Measurements from ENCODE around the gene TEX50.
"Not testable (repeated sequence)": the region's sequence is repeated elsewhere in the genome, so short reads cannot be mapped to it uniquely, and the experiment has no call there.

The TEX50 gene
- 0 reads per million in 2 donors for total RNA-seq

DNA sequence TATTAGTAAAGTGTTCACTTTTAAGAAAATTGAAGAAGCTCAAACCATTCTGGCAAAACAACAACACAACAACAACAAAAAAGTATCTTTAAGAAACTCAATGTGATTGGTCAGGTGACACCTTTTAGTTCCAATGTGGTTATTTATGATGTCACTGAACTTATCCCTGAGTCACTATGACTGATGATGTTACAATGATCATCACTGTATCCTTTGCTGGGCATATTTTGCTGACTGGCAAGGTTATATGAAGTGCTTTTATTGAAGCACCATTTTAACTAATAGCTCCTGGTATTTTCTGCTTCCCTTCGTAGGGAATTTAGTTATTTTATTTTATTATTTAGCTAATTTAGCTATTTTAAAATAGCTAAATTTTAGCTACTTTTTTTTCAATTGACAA, at the start of gene TEX50:
Gene TEX50, plus strand, starts transcription at position 223 of the 400 bp plus-strand sequence. CDS start 184 bp downstream, outside the sequence.
- DNase-seq = no peak

DNA sequence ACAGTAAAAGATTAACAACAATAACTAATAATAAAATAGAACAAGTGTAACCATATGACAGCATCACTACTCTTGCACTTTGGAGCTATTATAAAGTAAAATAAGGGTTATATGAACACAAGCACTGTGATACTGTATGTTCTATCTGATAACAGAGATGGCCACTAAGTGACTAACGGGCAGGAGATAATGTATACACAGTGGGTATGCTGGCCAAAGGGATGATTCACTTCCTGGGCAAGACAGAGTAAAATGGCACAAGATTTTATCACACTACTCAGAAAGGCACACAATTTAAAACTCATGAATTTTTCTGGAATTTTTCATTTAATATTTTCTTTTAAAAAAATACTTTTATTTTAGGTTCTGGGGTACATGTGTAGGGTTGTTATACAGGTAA, 44.6 kb upstream of the TEX50 start:
- DNase-seq = no peak

DNA sequence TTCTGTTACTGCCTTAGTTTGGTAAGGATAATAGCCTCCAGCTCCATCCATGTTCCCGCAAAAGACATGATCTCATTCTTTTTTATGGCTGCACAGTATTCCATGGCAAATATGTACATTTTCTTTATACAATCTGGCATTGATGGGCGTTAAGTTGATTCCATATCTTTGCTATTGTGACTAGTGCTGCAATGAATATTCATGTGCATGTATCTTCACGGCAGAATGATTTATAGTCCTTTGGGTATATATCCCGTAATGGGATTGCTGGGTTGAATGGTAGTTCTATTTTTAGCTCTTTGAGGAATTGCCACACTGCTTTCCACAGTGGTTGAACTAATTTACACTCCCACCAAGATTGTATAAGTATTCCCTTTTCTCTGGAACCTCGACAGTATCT, 44.0 kb upstream of the TEX50 start:
- not testable (repeated sequence) for DNase-seq

- no peak for DNase-seq
Observed at GRCh38 chr1:173596097-173596825, 38.9 kb upstream of the TEX50 start.

- no peak for DNase-seq
Observed at GRCh38 chr1:173601588-173601987, 33.5 kb upstream of the TEX50 start.

DNA sequence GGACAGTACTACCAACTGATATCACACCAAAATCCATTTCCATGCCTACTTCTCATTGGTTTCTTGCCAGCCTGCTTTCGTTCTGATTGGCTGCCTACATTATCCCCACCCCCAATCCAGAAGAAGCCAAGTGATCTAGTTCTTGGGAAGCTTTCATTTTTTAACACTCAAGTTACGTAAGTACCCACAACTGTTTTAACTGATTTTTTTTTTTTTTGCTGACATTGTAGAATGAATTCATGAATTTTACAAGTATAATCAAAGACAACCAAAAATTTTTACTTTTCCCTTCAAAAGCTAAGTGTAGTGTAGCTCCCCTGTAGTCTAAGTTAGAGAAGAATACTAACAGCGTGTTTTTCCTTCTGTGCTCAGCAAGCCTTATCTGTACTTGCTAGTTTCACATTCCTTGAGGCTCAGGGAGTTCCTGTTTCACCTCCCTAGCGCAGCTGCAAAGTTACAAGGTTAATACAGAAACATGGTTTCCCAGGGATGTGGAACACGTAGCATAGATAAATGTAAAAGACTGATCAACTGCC, 32.0 kb upstream of the TEX50 start, which contains the start of gene SLC9C2:
Gene SLC9C2, minus strand, starts transcription at position 17 of the 536 bp plus-strand sequence. CDS start 1,296 bp downstream, outside the sequence.
- DNase-seq = no peak

- no peak for DNase-seq
Observed at GRCh38 chr1:173608503-173609216, 26.5 kb upstream of the TEX50 start.

GRCh38 chr1:173613086-173613485, 22.1 kb upstream of the TEX50 start:
- not testable (repeated sequence) for DNase-seq

DNA sequence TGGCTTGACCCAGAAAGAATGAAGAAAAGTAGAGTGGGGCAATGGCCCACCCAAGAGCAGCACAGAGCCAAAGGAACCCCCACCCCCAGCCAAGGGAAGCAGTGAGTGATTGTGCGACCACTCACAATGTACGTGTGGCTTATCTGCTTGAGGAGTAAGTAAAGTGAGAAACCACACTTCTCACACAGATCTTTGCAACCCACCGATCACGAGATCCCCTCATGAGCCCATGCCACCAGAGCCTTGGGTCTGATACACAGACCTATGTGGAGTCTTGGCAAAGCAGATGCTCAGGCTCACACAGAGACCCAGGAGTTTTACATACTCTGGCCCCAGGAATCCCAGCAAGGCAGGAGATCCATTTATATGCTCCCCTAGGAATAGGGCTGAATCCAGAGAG, 18.3 kb upstream of the TEX50 start:
- DNase-seq = no peak

DNA sequence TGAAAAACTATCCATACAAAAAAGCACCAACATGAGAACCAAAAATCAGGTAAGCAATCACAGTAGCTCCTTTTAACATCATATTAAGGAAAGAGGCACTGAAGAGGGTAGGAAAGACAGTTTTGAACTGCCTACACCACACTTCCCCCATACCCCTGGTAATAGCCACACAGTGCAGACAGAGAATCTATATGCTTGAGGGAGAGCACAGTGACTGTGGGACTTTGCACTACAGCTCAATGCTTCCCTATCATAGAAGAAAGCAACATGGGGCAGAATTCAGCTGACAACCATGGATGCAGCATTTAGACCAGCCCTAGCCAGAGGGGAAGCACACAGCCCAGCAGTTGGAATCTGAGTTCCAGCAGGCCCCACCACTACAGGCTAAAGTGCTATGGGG, 7.9 kb upstream of the TEX50 start:
- no peak for DNase-seq

- DNase-seq = no peak
Observed at GRCh38 chr1:173628888-173629287, 6.2 kb upstream of the TEX50 start.

GRCh38 chr1:173637236-173638042, 2.3 kb downstream of the TEX50 start:
- not testable (repeated sequence) for DNase-seq

GRCh38 chr1:173638043-173639021, 3.2 kb downstream of the TEX50 start:
- no peak for DNase-seq

GRCh38 chr1:173639102-173639501, 4.0 kb downstream of the TEX50 start:
- no peak for DNase-seq

DNA sequence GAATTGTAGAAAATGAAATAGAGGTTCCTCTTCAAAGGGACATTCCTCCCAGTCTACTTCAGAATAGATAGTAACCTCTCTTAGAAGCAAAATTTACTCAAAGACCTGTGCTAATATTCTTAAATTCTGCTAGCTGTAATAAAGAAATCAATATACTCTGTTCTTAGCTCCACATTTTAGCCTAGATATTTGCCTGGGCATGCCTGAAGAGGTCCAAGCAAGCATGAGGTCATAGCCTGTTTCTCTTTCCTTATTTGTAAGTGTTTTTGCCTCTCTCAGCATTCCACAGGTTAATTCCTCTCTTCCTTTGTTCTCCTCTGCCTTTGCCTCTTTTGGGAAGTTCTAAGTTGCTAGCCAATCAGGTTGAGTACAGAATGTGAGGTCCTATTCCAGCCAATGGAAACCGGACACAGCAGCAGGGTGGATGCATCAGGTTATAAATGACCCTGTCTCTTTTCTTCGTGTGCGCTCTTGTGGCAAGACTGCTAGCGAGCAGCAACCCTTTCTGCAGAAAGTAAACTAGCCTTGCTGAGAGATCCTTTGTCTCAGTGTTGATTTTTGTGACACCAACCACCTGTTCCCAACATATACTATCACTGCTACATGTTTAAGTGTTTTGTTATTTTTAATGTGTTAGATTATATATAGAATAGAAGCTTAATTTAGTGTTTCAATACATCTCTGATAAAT, 7.5 kb downstream of the TEX50 start:
- DNase-seq = not testable (repeated sequence)

DNA sequence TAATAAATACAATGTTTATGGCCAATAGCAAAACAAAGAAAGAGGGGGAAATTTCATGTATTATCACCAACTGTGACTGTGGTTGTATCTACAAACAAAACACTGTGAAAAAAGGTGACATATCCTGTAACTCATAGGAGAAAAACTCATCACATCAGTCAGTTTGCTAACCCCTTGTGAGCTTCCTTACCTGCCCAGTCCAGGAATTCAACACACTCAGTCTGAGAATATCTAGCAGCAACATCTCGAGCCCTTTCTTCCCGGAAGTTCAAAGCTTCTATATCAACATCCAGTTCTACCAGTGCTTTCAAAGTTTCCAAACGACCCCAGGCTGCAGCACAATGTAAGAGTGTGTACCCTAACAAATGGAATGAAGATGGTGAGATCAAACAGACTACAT, 11.5 kb downstream of the TEX50 start:
- no peak for DNase-seq

DNA sequence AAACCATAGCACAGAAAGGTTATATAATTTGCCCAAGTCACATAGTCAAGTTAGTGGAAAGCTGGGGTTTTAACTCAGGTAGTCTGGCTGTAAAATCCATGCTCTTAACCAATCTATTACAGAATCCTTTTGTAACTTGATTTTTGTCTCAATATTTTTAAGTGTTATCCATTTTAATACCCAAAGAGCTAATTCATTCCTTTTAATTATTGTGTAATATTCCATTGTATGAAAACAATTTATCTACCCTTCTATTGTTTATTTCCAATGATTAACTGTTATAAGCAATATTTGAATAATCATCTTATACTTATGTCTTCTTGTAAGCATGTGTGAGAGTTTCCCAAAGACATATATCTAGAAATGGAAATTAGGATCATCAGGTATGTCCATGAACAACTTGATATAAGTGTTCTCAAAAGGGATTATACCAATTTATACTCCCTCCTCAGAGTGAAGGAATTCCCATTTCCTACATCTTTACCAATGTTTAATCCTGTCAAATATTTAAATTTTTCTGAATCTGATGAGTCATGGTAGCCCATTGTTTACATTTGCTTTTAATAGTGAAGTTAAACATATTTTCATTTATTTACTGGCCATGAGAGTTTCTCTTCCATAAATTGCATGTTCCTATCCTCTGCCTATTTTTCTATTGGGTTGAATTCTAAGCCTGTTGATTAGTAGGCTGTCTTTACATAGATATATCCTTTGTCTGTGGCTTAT, 13.9 kb downstream of the TEX50 start:
- DNase-seq = no peak

- DNase-seq = no peak
Observed at GRCh38 chr1:173660306-173660705, 25.2 kb downstream of the TEX50 start.

DNA sequence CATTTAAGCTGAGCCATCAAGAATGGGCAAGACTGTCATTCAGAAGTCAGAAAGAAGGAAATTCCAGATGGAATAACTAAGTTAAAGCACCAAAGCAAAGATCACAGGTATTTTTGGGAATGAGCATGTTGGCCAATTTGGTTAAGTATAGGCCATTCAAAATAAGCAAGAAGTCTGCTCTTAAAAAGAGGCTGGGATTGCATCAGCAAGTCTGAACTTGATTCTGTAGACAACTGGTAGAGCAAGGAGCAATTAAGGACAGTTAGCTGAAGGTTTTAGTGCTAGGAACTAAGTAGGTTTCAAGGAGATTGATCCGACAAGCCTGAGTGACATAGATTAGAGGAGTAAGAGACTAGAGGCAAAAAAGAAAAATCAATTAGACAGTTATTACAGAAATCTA, 26.1 kb downstream of the TEX50 start:
- DNase-seq = no peak

- DNase-seq = no peak
Observed at GRCh38 chr1:173661763-173662162, 26.6 kb downstream of the TEX50 start.
